GM12891 (cell line): ENCODE results near the gene CHRM1.

Source experiments
- PAX5 ChIP-seq: IDR thresholded peaks from 2 replicates; pipeline ENCODE4 v1.6.1; 2011; ENCODE audit warnings: low read length, moderate library complexity, mild to moderate bottlenecking; ENCODE audit not compliant: insufficient read depth, severe bottlenecking
- POLR2A ChIP-seq: IDR thresholded peaks from 2 replicates; pipeline ENCODE4 v1.6.1; 2011; ENCODE audit warnings: low read depth, low read length, control low read depth
- POLR2AphosphoS5 ChIP-seq: IDR thresholded peaks from 2 replicates; pipeline ENCODE4 v1.6.1; 2011; ENCODE audit warnings: low read depth, low read length, control low read depth
- POU2F2 ChIP-seq: IDR thresholded peaks from 2 replicates; pipeline ENCODE4 v1.6.1; 2011; ENCODE audit warnings: low read depth, mild to moderate bottlenecking, control low read depth, low read length, moderate library complexity
- TAF1 ChIP-seq: IDR thresholded peaks from 2 replicates; pipeline ENCODE4 v1.6.1; 2011; ENCODE audit warnings: low read depth, low read length, control low read depth

GRCh38 chr11:62933750-62934495, 12.8 kb upstream of the CHRM1 start:
- TF ChIP-seq POLR2A (no peak), TAF1 (no peak), PAX5 (no peak), POLR2AphosphoS5 (no peak), POU2F2 (no peak)
